Aorta (tissue), 5 donors: ENCODE results near the gene KCTD18. TPM values are rescaled to one million over a fixed set of nuclear protein-coding genes. Genes with fewer than 3 reads are reported as not detected.

Experiments used
- ATAC-seq: fragments of 200-7000 bp; cut with Tn5 transposase; one replicate; pipeline ENCODE4 v1.9.1; 2022; ENCODE audit warnings: moderate library complexity; ENCODE audit not compliant: low FRiP score
- DNase-seq, 2 donors: peaks; one replicate each; pipeline ENCODE4 v3.0.0-alpha.2; 2020
- H3K27ac ChIP-seq, 2 donors: one replicate each; pipeline ENCODE4 v1.5.1; 2013; ENCODE audit warnings: low read length in 2 of 2, mild to moderate bottlenecking in 2 of 2, moderate library complexity in 2 of 2, control low read depth in 1 of 2, inconsistent platforms in 1 of 2, low read depth in 1 of 2
- H3K27me3 ChIP-seq, 2 donors: one replicate each; pipeline ENCODE4 v1.6.1; 2013; ENCODE audit warnings: control low read depth in 1 of 2, low read length in 1 of 2, mild to moderate bottlenecking in 1 of 2, moderate library complexity in 1 of 2; ENCODE audit not compliant: insufficient read depth in 2 of 2, control insufficient read depth in 1 of 2
- H3K36me3 ChIP-seq, 2 donors: one replicate each; pipeline ENCODE4 v1.6.1; 2013; ENCODE audit warnings: control low read depth in 1 of 2, low read length in 1 of 2, mild to moderate bottlenecking in 1 of 2; ENCODE audit not compliant: insufficient read depth in 2 of 2, control insufficient read depth in 1 of 2
- H3K4me1 ChIP-seq, 2 donors: one replicate each; pipeline ENCODE4 v1.6.1; 2013; ENCODE audit warnings: low read length in 2 of 2, control low read depth in 1 of 2, mild to moderate bottlenecking in 1 of 2, moderate library complexity in 1 of 2; ENCODE audit not compliant: insufficient read depth in 2 of 2, control insufficient read depth in 1 of 2
- H3K4me3 ChIP-seq, 2 donors: one replicate each; pipeline ENCODE4 v1.5.1; 2013; ENCODE audit warnings: low read length in 2 of 2, control low read depth in 1 of 2, mild to moderate bottlenecking in 1 of 2
- H3K9me3 ChIP-seq: one replicate; pipeline ENCODE4 v1.6.1; 2013; ENCODE audit warnings: mild to moderate bottlenecking, low read length; ENCODE audit not compliant: control insufficient read depth
- WGBS, 2 donors: extraction: QIAGEN DNeasy Blood & Tissue Kit; methylation state at CpG; one replicate each; pipeline ENCODE4 v1.1.7; 2013; 5-methylcytosine and 5-hydroxymethylcytosine counted together
- intact Hi-C, 2 donors: fragments of 100-400 bp; cut with DNase I; formaldehyde crosslinking; loops; one replicate each; pipeline versions ENCODE4 v1.14.2 to v1.15.0; 2022
- polyA plus RNA-seq, 2 donors: library from polyadenylated mRNA; stranded (reverse); fragments of 200-250 nt; gene quantifications; one replicate each; pipeline ENCODE4 v1.2.3, GENCODE V29; 2013
- total RNA-seq, 2 donors: library from RNA; stranded (reverse); fragmentation: NEBNext Ultra II Directional; extraction: Animal tissue kit (Norgen Biotek cat#: 25700); gene quantifications; one replicate each; pipeline ENCODE4 v1.2.1, GENCODE V29; 2021
- donor health status: healthy with polysubstance abuse.
- donor health status: Bipolar disorder and iron deficiency.
- donor health status: DM: no; HTN: no; CAD: no.
- donor health status: DM: no; HTN: no; CAD: no.
- donor health status: DM: yes; HTN: yes; CAD: no.

KCTD18 gene
- total and polyA plus RNA-seq, 4 donors = 13.9 to 19.9 (median 15.4) TPM

- Histone ChIP-seq H3K4me1 (no peaks in the 10 kb centered on the region), H3K4me3 (no peak overlapping the region), H3K27ac (no peak overlapping the region), H3K9me3 (no peaks in the 10 kb centered on the region), H3K27me3 (no peaks in the 10 kb centered on the region), H3K36me3 (peaks cover 0 to 3% of the 10 kb centered on the region in 2 donors)
- DNase-seq (no peak), ATAC-seq (no peak)
- 61 to 62% methylated on average over 8 of the region's 8 CpGs for WGBS, 2 donors
- intact Hi-C loops = loop anchor here (2.0 to 10.0 kb wide), 3 partner anchors 175 to 502 kb away; partner anchors contain the start of gene SPATS2L (in 1 of the 2)
Measured at GRCh38 chr2:200479692-200480265, 30.1 kb downstream of the KCTD18 start.

DNA sequence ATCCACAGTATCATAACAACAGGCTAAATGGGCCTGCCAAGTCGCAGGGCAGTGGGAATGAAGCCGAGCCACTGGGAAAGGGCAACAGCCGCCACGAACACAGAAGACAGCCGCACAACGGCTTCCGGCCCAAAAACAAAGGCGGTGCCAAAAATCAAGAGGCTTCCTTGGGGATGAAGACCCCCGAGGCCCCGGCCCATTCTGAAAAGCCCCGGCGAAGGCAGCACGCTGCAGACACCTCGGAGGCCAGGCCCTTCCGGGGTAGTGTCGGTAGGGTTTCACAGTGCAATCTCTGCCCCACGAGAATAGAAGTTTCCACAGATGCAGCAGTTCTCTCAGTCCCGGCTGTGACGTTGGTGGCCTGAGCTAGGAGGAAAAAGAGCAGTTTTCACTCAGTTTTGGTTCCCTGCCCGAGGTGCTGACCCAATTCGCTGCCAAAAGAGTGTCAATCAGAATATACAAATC is 32.2 kb downstream of the KCTD18 start:
- intact Hi-C loops = loop anchor here in 1 of 2 donors (10.0 kb wide), 1 partner anchor 173 kb away; the partner anchor contains the start of gene SPATS2L
- Histone ChIP-seq H3K27ac (no peak overlapping the region), H3K4me1 (no peaks in the 10 kb centered on the region), H3K9me3 (no peaks in the 10 kb centered on the region), H3K4me3 (no peak overlapping the region), H3K36me3 (peaks cover 2 to 3% of the 10 kb centered on the region in 2 donors), H3K27me3 (no peaks in the 10 kb centered on the region)
- ATAC-seq = peak; percentile 82
- 83% methylated on average over 21 of the region's 21 CpGs for WGBS, 2 donors
- peak in 1 of 2 donors; percentile 55 for DNase-seq

GRCh38 chr2:200476836-200477235 is 33.0 kb downstream of the KCTD18 start:
- Histone ChIP-seq H3K4me1 (no peaks in the 10 kb centered on the region), H3K27me3 (no peaks in the 10 kb centered on the region), H3K27ac (no peak overlapping the region), H3K4me3 (no peak overlapping the region), H3K36me3 (peaks cover 3 to 7% of the 10 kb centered on the region in 2 donors), H3K9me3 (no peaks in the 10 kb centered on the region)
- 83 to 87% methylated on average over 8 of the region's 8 CpGs for WGBS, 2 donors
- no peak for DNase-seq
- no peak for ATAC-seq
- intact Hi-C loops = loop anchor here in 1 of 2 donors (10.0 kb wide), 1 partner anchor 172 kb away; the partner anchor contains the start of gene SPATS2L

DNA sequence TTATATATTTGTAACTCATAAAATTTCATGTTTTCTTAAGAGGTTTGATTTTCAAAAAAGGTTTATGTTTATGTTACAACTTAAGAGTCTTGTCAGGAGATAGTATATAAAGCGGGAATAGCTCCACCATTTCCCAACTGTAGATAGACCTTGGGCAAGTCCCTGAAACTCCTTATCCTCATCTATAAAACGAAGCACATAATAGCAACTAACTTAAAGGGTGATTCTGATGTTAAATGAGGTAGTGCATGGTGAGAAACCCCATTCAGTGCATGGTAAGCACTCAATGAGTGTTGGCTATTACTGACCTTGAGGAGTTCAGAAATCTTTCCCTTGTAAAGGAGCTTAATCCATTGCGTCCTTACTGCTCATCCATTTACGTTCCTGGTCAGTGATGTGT is 34.1 kb downstream of the KCTD18 start:
- DNase-seq (no peak), ATAC-seq (no peak)
- Histone ChIP-seq H3K27ac (no peak overlapping the region), H3K4me3 (no peak overlapping the region), H3K36me3 (peaks cover 3 to 7% of the 10 kb centered on the region in 2 donors), H3K4me1 (no peaks in the 10 kb centered on the region), H3K27me3 (no peaks in the 10 kb centered on the region), H3K9me3 (no peaks in the 10 kb centered on the region)
- intact Hi-C loops = loop anchor here in 1 of 2 donors (10.0 kb wide), 1 partner anchor 171 kb away; the partner anchor contains the start of gene SPATS2L
- 87 to 92% methylated on average over 4 of the region's 4 CpGs for WGBS, 2 donors

DNA sequence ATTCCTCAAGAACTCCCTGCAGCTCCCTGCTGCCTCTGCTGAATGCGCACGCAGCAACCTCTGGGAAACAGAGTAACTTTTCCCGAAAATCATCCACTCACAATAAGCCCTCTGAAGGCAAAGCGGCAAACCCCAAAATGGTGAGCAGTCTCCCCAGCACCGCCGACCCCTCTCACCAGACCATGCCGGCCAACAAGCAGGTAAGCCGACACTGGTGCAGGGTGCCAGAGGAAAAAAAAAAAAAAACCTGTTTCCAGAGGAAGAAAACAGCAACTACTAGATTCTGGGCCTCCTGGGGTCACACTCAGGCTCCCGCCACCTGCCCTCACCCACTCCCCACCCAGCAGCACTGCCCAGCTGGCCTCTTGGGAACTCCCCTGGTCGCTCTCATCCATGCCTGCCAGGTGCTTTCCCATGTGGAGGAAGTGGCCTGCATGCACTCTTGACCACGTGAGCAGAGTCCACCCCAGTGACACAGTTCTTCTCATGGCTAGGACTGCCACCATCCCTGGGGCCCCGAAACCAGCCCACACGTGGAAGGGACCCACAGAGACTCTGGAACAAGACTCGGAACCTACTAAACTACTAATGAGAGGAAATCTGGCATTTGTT is 36.9 kb downstream of the KCTD18 start:
- H3K36me3 ChIP-seq = peaks cover 5 to 14% of the 10 kb centered on the region in 2 donors
- WGBS, 2 donors = 92 to 93% methylated on average over 14 of the region's 14 CpGs
- intact Hi-C loops = loop anchor here in 1 of 2 donors (10.0 kb wide), 1 partner anchor 168 kb away; the partner anchor contains the start of gene SPATS2L

DNA sequence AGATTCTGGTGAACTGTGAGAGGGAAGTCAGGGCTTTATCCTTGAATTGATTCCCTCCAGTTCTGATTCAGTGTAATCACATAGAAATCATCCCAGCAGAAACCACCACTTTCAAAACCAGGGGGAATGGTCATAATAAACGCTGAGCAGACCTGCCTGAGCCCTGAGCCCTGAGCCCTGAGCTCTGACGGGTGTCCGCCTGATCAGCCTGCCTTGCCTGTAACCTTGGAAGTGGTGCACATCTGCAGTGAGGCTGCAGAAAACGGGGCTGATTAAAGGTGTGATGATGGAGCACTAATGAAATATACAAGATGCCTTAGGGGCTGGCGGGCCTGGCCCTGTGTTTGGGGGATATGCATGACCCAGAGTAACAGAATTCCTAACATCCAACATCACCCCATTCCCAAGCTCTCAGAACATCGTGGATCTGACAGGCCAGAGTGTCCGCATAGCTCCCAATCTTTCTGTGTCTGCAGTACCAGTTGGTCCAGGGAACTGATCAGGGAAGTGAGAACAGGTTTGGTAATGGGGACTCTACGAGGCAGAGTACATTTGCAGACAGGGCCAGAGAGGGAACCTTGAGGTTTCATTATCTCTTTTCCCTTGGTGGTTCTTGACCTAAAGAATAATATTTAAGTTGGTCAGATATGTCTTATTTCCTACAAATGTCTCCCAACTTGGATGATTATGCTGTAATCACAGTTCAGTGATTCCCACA is 37.8 kb downstream of the KCTD18 start:
- Histone ChIP-seq H3K9me3 (no peaks in the 10 kb centered on the region), H3K4me1 (no peaks in the 10 kb centered on the region), H3K27ac (no peak overlapping the region), H3K4me3 (no peak overlapping the region), H3K36me3 (peaks cover 5 to 16% of the 10 kb centered on the region in 2 donors), H3K27me3 (no peaks in the 10 kb centered on the region)
- intact Hi-C loops = loop anchor here in 1 of 2 donors (10.0 kb wide), 1 partner anchor 167 kb away; the partner anchor contains the start of gene SPATS2L
- no peak for ATAC-seq
- WGBS, 2 donors = 85 to 89% methylated on average over 8 of the region's 8 CpGs
- no peak for DNase-seq

More for the DNA sequence above, 36.9 kb downstream of the KCTD18 start:
- Histone ChIP-seq H3K27ac (no peak overlapping the region), H3K9me3 (no peaks in the 10 kb centered on the region), H3K27me3 (no peaks in the 10 kb centered on the region), H3K4me1 (no peaks in the 10 kb centered on the region), H3K4me3 (no peak overlapping the region)
- DNase-seq (no peak), ATAC-seq (no peak)

- Histone ChIP-seq H3K27ac (no peak overlapping the region), H3K36me3 (peaks cover 5 to 16% of the 10 kb centered on the region in 2 donors), H3K4me3 (no peak overlapping the region), H3K27me3 (no peaks in the 10 kb centered on the region), H3K4me1 (no peaks in the 10 kb centered on the region), H3K9me3 (no peaks in the 10 kb centered on the region)
- 55 to 58% methylated on average over 8 of the region's 8 CpGs for WGBS, 2 donors
- intact Hi-C loops = loop anchor here in 1 of 2 donors (10.0 kb wide), 1 partner anchor 167 kb away; the partner anchor contains the start of gene SPATS2L
- no peak for ATAC-seq
- DNase-seq = no peak
Measured at GRCh38 chr2:200471324-200471848, 38.5 kb downstream of the KCTD18 start.

- H3K27me3 ChIP-seq = no peaks in the 10 kb centered on the region
- H3K4me3 ChIP-seq = no peak overlapping the region
- intact Hi-C loops = loop anchor here in 1 of 2 donors (10.0 kb wide), 1 partner anchor 165 kb away; the partner anchor contains the start of gene SPATS2L
- WGBS, 2 donors = 71 to 79% methylated on average over 3 of the region's 3 CpGs
- H3K36me3 ChIP-seq = peaks cover 5 to 16% of the 10 kb centered on the region in 2 donors
- no peak overlapping the region for H3K27ac ChIP-seq
- no peaks in the 10 kb centered on the region for H3K9me3 ChIP-seq
- DNase-seq = no peak
- no peak for ATAC-seq
- H3K4me1 ChIP-seq = no peaks in the 10 kb centered on the region
Measured at GRCh38 chr2:200470230-200470629, 39.6 kb downstream of the KCTD18 start.
